GM21528 (cell line): Measurements from ENCODE around the gene FTO.

Source experiments
- ATAC-seq: cut with Tn5 transposase; IDR thresholded peaks from one replicate; pipeline ENCODE4 v1.9.1; 2021; ENCODE audit warnings: mild to moderate bottlenecking, moderate library complexity; ENCODE audit not compliant: unreplicated experiment, low FRiP score

FTO gene

GRCh38 chr16:53985861-53986260, 281.9 kb downstream of the FTO start:
- no peak for ATAC-seq

DNA sequence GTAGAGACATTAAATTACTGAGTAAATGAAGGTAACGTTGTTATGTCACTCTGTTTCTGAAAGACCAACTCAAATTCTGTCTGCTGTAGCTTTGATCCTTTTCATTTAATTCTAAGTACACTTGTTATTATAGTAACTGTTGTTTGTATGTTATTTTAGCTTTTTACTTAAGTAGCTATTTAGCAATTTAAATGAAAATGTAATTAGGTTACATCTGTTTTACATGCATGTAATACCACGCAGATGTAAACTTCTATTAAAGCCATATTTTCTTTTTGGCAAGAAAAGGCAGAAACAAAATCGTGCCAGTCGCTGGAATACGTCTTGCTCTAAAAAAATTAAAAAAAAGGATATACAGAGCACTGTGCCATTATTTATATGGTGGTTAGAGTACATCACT, 282.8 kb downstream of the FTO start:
- ATAC-seq, result no peak

DNA sequence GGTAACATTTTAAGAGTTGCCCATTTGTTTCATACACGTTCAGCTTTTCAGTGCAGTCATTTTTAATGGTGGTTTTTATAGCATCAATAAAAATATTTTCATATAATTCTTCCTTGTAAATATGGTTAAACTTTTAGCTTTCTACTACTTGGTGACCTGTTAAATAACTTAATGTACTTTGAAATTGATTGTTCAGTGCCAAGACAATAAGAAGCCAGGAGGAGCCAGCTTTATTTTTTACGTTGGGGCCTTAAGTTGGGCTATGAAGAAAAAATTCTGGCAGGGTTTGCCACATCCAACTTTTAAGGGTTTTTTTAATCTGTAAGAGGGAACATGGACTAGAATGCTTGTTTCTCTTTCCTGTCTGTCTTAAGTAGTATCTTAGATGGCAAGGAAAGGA, 284.2 kb downstream of the FTO start:
- ATAC-seq, result no peak

- no peak for ATAC-seq
Measured at GRCh38 chr16:53989597-53989996, 285.6 kb downstream of the FTO start.

- ATAC-seq, result no peak
Measured at GRCh38 chr16:53991754-53992378, 287.9 kb downstream of the FTO start.

- no peak for ATAC-seq
Measured at GRCh38 chr16:53995378-53995777, 291.4 kb downstream of the FTO start.

- ATAC-seq, result no peak
Measured at GRCh38 chr16:53996961-53997360, 293.0 kb downstream of the FTO start.

DNA sequence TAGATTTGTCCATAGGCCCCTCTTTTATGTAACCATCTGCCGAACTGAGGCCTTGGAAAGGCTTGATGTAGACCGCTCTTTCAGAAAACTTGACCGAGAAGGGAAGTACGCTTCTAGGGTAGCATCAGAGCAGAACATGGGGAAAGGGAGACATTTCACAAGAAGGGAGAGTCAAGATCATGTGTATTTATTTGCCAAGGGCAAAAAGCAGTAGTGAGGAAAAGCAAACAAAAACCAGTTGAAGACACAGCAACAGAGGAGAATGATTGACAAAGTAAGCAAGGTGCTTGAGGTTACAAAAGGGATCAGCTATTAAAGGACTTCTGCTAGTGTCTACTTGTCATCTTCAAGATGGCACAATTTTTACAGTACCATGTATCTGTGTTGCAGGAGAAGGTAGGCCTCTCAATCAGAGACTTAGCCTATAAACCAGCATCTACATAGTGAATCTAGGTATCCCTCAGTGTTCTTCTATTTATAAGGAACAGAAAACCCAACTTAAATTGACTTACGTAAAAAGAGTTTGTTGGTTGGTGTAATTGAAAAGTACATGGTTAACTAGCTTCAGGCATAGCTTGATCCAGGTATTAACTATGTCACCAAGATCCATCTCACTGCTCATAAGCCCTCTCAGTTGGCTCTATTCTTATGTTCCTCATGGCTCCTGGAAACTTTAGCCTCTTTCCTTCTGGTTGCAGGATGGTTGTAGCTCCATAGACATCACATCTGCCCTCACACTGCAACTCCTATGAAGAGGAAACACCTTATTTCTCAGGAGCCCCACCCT, 294.3 kb downstream of the FTO start:
- no peak for ATAC-seq

- ATAC-seq, result no peak
Measured at GRCh38 chr16:53998966-53999522, 295.1 kb downstream of the FTO start.

DNA sequence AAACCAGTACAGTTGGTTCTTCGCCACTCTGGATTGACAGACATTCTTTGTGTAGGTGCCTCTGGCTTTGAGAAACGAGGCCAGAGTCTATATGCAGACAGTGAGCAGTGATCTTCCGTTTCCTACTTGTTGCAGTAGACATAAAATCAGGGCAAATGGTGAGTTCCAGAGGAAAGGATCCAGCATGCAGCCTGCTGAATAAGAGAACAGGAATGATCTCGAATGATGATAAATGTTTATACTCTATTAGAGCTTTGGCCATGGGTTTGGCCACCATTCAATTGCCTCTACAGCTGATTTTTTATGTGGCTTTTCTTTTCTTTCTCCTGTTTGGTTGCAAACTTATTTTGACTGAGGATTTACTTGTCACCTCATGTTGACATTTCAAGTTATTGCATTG, 295.9 kb downstream of the FTO start:
- ATAC-seq, result no peak

- ATAC-seq, result no peak
Measured at GRCh38 chr16:54000361-54000760, 296.4 kb downstream of the FTO start.

DNA sequence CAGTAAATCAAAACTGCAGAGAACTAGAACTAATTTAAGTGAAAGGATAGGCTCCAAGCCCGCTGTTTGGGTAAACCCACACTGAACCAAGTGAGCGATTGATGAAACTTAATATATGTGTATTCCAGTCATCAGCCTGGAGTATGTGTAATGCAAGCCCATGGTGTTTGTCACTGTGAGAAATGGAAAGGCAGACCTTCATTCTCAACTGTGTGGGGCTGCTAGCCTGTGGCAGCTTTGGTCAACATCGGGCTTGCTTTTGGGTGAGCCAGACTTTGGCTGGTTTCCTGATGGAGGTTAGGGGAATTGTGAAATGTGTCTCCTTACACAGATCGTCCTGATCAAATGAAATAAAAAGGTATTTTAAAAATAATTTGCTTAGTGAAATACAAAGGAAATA, 302.7 kb downstream of the FTO start:
- ATAC-seq, result no peak

DNA sequence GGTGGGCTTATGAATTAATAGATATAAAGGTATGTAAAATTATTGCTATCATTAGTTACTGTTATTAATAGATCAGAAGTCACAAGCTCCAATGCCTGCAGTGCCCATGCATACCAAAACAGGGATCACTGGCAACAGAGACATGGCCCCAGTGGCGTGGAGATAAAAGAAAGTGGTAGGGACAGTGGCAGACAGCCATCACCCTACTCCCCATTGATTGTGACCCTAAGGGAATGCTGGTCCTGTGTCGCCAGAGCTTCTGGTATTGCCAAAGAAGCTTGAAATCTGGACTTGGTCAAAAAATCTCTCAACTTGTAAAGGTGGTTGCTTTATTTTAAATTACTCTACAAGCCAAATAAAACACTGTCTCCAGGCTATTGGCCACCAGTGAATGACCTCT, 303.5 kb downstream of the FTO start:
- no peak for ATAC-seq

GRCh38 chr16:54009464-54010176, 305.7 kb downstream of the FTO start:
- ATAC-seq, result no peak

GRCh38 chr16:54015147-54015546, 311.2 kb downstream of the FTO start:
- no peak for ATAC-seq

- no peak for ATAC-seq
Measured at GRCh38 chr16:54022362-54022761, 318.4 kb downstream of the FTO start.

GRCh38 chr16:54026456-54026855, 322.5 kb downstream of the FTO start:
- ATAC-seq, result no peak

DNA sequence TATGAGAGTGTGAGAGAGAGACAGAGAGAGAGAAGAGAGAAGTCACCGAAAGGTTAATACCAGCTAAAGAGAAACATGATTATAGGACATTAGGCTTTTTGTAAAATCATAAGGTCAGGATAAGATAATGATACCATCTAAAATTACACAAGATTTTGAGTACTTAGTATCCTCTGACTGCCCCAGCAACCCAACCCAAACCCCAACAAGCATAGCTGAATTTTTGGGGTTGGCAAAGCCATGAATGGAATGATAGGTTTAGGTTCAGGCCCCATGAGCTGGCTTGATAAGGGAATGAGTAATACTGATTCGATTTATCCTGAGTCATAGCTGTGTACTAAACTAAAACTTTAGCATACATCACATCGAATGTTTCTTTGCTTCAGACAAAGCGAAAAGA, 323.1 kb downstream of the FTO start:
- no peak for ATAC-seq

- no peak for ATAC-seq
Measured at GRCh38 chr16:54027558-54027957, 323.6 kb downstream of the FTO start.

DNA sequence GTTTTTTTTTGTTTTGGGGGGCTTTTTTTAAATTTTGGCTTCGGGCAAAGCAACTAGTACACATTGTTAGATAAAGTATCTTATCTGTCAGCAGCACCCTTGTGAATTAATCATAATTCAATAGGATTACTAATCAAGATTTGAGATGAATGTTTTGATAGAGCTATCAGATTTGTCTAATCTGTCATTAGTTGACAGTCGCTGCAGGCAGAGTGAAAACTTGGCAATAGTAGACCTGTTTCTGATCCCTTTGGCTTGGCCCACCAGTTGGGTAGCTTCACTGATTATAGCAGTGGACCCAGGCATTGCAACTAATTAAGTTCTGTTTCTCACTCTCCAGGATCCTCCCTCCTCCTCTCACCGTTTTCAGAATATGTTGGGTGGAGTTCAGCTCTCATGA, 324.0 kb downstream of the FTO start:
- no peak for ATAC-seq

DNA sequence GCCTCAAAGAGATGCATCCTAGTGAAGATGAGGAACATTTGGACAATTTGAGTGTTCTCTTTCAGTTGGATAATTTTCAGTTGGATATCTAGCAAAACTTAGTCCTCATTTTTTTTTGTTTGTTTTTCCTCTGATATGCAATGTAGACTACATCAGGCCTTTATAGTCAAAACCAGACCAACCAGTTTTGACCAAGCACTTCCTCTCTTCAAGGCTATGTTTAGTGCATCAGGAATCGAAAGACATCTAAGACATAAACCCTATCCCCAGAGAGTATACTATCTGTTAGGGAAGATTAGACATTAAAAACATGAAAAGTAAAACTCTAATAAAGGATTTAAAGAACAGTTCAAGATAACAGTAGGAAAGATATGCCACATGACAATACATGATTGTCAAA, 326.5 kb downstream of the FTO start:
- ATAC-seq, result no peak
